NCI-H1105 (cell line): ENCODE results near the gene ACTR1B.
"Not testable (repeated sequence)": the region's sequence is repeated elsewhere in the genome, so short reads cannot be mapped to it uniquely, and the experiment has no call there.

Experiments
- DNase-seq: peaks from one replicate; lab custom pipeline; 2025; lab: John Stamatoyannopoulos, UW

Gene ACTR1B

DNA sequence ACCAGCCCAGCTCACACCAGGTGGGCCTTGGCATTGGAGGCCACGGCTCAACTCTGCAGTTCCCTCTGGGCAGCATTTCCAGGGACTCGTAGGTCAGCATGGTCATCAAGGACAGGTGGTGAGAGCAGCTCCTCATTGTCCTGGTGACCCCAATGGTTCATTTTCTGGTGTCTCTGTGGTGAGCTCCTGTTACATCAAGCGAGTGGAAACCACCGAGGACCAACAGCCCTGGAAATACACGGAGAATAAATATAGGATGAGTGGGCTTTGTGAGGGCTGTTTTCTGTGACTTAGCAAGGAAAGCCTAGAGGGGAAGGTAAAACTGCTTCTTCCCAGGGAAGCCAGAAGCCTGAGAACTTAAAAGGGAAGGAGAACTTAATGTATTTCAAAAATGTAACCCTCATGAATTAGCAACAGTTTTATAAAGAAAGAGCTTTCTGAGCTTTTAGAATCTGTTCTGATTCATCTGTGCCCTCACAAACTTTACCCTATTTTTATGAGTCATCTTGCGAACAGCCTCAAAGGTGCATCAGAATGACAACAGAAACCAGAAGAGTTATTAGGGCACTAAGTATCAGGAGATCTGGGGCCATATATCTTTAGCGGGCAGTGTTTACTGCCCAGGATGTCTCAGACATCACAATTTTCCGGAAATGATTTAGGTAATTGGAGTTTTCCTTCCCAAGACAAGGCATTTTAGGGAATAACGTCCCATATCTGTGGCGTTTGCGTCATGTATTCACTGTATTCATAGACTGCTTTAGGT lies 24.4 kb upstream of the ACTR1B start:
- DNase-seq, result no peak

DNA sequence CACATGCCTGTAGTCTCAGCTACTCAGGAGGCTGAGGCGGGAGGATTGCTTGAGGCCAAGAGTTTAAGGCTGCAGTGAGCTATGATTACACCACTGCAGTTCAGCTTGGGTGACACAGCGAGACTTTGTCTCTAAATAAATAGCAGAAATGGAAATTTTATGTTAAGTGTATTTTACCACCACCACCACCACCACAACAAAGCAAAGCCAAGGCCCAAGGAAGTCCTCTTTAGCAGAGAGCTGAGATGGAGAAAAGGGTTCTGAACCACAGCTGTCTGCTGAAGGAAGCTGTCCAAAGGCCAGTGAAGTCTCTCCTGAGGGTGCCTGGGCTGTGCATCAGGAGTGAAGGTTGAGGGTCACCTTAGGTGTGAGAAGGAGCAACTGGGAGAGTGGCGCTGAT lies 23.4 kb upstream of the ACTR1B start:
- DNase-seq, result not testable (repeated sequence)

DNA sequence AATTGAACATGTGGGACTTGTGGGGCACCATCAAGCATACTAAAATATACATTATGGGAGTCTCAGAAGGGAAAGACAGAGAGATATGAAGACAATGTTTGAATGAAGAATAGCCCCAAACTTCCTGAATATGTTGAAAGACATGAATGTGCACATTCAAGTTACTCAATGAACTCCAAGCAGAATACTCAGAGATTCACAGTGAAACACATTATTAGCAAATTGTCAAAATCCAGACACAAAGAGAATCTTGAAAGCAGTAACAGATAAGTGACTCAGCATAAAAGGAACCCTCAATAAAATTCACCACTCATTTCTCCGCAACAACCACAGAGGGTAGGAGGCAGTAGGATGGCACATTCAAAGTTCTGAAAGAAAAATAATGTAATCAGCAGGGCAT lies 14.5 kb upstream of the ACTR1B start:
- no peak for DNase-seq

DNA sequence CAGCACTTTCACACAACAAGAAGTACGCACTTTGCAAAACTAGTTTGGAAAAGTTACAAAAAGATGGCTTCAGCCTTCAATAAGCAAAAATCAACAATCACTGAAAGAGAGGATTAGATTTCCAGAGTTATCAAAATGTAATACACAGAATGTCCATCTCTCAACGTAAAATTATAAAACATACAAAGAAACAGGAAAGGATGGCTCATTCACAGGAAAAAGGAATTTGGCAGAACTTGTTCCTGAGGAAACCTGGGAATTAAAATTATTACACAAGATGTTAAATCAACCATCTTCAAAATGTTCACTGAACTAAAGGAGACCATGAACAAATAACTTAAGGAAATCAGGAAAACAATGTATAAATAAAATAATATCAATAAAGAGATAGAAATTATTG lies 13.6 kb upstream of the ACTR1B start:
- DNase-seq, result no peak

DNA sequence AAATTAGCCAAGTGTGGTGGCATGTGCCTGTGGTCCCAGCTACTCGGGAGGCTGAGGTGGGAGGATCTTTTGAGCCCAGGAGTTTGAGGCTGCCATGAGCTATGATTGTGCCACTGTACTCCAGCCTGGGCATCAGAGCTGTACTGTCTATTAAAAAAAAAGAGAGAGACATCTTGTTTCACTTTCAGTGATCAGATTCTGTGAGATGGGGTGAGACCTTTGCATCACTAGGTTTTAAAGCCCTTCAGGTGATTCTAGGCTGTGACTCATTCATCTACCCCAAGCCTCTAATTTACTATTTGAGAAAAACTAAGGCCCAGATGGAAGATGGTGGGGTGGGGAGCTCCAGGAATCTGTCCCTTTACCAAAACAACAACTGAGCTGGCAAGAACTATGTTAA lies 12.8 kb upstream of the ACTR1B start:
- no peak for DNase-seq

DNA sequence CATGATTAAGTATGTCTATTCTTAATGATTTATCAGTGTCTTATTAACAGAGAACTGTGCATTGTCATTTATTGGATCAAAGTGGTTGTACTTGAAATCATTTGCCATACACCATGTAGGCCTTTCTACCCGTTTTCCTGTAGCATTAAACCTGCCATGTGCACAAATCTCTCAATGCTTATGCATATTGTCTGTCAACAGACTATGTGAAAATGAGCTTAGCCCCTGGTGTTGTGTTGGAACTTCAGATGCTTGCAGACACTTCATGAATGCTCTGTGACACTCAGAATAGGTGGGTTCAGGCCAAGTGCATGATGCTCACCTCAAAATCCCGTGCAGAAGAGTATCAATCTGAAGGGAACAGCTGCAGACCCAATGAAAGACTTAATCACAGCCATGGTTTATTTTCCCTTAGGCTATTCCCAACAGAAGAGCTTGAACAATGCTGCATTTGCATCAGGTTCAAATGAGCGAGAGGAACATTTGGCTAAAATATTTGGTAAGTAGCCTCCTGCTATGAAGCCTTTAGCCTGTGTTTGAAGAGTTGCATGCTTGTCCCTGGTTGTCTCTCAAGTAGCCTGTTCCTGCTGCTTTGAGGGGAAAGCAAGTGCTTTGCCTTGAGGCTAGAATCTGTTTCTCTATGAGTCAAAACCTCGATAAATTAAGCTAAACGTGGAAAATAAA lies 11.7 kb upstream of the ACTR1B start:
- DNase-seq, result no peak

DNA sequence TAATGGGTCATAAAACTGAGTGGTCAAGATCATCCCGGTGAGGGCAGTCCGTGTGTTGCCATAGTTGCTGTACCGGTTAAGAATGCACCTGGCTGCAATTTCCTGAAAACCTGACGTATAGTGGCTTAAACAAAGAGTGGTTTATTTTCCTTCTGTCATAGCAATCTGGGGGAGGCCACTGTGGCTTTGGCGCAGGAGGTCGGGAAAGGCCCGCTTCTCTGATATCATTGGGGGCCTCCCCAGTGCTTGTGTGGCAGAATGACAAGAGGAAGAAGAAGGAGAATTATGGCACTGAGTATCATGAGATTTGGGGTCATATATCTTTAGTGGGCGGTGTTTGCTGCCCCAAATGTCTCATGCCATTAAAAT lies 10.1 kb upstream of the ACTR1B start:
- no peak for DNase-seq

DNA sequence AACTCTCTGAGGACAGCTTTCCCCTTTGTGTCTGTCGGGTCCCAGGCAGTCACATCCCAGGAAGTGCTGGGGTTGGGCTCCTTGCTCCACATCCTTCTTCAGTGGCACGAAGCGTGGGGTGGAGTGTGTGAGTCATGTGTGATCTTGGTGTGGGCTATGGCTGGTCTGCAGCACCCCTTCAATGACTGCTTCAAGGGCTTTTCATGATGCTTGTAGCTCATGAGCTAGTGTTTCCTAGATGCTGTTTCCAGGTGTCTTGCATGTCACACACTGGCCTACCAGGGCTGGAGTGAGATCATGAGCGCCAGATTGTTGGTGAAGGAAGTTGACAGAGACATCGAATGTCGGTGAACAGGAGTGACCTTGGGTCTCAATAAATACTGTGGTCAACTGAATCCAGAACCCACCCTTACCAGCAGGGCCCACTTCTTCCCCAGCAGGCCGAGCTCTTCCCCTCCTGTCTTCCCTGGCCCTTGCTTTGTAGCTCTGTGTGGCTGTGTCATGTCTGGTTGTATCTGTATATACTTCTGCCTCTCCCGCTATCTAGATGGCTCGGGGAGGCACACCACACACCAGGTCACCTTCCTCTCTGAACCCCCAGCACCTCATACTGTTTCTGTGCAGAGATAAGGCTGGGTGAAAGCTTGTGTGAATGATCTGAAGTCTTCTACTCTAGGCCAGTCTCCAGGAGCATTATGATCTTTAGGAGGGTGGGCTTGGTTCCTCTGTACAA lies 9.5 kb upstream of the ACTR1B start:
- no peak for DNase-seq

DNA sequence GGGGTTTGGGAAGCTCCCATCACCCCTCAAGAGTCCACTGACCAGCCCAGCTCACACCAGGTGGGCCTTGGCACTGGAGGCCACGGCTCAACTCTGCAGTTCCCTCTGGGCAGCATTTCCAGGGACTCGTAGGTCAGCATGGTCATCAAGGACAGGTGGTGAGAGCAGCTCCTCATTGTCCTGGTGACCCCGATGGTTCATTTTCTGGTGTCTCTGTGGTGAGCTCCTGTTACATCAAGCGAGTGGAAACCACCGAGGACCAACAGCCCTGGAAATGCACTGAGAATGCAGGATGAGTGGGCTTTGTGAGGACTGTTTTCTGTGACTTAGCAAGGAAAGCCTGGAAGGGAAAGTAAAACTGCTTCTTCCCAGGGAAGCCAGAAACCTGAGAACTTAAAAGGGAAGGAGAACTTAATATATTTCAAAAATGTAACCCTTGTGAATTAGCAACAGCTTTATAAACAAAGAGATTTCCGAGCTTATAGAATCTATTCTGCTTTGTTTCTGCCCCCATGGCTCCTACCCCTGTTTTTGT lies 8.8 kb upstream of the ACTR1B start:
- not testable (repeated sequence) for DNase-seq

DNA sequence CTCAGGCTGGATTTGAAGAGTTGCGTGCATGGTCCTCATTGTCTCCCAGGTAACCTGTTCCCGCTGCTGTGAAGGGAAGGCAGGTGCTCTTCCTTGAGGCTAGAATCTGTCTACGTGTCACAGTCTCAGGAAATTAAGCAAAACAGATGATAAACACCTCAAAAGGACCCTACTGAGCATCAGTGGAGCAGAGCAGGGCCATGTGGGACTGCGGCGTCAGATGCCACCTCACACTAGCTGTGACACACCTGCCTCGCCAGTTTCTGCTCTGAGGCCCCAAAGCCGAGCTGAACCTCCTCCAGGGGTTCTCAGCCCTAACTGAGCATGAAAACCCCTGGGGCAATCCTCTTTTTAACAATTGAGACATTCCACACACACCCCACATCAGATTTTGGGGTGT lies 7.7 kb upstream of the ACTR1B start:
- no peak for DNase-seq

DNA sequence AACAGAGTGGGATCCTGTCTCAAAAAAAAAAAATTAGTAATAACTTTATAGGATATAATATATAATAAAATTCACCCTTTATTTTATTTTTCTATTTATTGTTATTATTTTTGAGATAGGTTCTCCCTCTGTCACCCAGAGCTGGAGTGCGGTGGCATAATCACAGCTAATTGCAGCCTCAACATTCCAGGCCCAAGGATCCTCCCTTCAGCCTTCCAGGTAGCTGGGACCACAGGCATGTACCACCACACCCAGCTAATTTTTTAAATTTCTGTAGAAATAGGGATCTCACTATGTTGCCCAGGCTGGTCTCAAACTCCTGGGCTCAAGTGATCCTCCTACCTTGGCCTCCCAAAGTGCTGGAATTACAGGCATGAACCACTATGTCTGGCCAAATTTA lies 6.6 kb upstream of the ACTR1B start:
- DNase-seq, result no peak

DNA sequence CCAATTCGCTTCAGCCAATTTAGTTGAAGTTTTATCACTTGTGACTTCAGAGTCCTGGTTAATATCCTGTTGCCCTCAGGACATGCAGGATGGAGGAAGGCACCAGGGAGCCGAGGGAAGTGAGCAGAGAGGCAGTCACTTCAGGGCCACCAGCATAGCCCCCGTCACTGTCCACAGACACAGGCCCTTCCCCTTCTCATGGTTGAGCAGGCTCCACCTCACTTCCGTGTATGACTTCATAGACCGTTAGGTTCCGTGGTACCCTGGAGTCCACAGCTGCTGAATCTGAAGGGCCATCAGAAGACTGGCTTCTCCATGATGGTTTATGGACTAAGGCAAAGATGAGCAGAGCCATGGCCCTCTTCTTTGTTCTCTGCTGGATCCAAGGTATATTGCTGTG lies 5.6 kb upstream of the ACTR1B start, which contains the start of gene C2orf92:
TSS of gene C2orf92 (plus strand) at position 266 of the 400 bp plus-strand sequence. CDS start at position 342, 76 bp downstream.
- no peak for DNase-seq

DNA sequence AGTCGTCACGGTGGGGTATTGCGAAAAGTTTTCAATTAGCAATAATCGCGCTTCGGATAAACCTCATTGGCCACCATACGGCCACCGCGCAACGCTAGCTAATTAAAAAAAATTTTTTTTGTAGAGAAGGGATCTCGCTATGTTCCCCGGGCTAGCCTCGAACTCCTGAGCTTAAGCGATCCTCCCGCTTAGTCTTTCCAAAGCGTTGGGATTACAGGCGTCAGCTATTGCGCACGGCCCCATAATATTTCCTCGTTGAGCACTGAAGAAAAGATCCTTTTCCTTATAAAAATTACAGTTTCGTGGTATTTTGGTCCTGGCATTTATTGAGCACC lies 759 bp upstream of the ACTR1B start:
- DNase-seq, result peak; percentile 43

DNA sequence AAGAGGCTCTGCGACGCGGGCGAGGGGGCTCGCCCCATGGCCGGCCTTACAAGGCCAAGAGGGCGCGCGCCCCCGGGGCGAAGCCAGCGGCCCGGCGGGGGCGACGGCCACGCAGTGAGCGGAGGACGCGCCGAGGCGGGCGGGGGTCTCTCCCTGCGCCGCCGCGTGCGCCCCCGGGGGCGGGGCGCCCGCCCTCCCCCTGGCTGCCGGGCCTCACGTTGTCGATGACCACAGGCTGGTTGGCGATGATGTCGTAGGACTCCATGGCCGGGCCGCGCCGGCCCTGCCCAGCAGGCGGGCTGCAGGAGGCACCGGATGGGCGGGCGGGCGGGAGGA lies 250 bp downstream of the ACTR1B start:
- no peak for DNase-seq

DNA sequence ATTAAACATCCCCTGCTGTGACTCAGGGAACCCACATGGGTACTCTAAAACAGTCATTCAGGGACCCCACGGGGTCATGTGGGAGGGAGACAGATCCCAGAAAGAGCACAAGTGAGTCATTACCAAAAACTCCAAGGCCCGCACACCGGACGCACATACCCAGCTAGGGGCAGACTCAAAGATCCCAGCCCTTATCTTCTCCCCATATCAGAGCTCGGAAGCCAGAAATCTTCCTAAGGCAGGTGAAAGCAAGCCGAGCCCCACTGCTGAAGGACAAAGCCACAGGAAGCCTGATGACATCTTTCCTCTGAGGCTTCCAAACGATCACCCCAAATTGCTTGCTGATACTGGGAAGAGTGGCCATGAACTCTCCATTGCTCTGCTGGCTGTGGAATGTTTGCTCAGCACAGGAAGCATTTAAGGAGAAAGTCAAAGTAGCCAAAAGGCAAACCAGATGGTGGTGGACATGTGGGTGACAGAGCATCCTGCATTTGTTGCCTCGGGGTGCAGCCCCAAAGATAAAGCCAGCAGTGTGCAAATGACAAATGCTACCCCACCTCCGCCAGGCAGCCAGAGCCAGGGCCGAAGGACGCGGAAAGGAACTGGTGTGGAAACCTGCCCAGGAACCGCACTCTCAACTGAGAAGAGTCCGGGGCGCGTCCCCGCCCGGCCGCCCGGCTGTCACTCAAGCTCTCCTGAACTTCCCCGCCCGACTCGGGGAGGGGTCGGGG lies 784 bp downstream of the ACTR1B start:
- peak; percentile 45 for DNase-seq

DNA sequence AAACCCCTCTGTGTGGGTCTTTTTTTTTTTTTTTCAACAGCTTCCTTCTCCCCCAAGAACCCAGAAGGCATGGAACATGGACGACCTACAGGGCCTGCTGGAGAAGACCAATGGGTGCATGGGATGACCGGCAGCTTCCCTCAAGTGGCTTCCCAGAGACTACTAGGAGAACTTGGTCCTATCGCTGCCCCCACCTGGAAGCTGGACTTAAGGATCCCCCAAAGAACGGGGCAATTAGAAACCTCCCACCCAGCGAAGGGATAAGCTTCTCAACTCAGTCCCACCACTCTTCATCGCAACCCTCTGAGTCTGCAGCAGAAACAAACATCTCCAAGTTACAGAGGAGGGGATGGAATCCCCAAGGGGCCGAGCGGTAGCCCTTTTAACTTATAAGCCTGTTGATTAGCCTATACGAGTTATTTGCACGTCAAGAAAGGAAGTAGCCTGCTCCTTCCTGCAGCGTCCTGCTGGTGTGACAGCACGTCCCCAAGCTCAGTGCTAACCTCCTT lies 1.4 kb downstream of the ACTR1B start:
- no peak for DNase-seq

DNA sequence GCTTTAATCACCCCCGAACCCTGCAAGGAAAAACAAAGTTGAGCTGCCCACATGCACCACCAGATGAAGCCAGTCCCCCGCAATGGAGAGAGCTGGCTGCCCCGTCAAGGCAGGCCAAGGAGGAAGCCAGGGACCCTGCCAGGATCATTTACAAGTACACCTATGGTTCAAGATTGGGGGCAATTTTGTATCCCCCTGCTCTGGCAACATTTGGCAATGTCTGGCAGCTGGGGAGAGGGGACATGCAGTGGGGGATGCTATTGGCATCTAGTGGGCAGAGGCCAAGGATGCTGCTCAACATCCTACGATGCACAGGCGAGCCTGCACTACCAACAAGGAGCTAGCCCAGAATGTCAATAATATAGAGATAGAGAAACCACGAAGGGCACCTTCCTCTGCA lies 1.9 kb downstream of the ACTR1B start:
- DNase-seq, result no peak

DNA sequence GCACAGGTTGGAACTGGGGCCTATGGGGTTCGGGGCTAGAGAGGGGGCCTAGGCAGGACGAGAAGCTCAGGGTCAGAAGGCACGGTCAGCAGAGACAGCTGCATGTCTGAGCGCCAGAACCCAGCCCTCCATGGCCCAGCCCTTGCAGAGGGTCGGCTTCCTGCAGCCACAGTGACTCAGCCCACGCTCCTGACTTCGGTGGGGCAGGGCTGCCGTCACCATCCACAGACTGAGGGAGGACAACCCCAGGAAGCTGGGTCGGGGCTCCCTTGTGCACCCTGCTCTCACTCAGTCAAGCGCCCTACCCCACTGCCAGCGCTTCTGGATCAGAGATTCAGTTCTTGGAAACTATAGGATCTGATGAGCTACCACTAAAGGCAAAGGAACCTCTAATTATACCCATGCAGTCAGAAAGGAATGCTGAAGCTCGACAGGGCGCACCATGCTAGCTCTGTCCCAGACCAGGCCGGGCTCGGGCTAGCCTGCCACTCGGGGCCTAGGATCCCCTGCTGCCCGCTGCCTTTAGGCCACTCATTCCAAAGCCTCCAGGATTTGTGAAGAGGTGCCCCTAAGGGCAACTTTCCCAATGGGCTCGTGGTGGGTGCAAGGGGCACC lies 3.0 kb downstream of the ACTR1B start:
- no peak for DNase-seq

DNA sequence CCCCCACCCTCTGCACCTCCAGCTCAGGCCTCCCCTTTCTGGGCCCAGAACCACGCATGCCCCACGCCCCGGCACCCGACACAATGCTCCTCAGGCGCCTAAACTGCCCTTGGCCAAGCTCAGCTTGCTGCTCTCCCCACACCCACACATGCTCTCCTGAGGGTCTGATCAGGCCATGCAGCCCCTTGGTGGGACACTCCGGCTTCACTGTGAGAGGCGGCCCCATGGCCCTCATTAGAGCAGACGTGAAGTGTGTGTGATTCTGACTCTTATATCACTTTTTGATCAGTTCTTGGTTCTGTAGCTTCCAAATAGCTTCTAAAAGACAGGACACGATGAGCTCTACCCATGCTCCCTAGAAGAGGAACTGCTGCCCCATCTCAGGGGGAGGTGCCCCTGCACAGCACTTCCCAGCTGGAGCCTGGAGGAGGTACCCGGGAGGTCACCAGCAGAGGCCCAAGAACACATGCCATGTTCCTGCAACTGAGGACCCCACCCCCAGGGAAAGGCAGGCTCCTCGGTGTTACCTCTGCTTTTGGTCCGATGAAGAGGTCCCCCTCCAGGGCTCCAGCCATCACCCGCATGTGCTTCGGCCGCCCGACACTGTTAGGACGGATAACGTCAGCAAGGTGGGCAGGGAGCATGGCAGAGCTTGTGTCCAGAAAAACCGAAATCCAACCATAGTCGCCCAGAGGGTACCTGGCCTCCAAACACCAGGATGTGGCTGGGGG lies 3.6 kb downstream of the ACTR1B start:
- DNase-seq, result no peak

DNA sequence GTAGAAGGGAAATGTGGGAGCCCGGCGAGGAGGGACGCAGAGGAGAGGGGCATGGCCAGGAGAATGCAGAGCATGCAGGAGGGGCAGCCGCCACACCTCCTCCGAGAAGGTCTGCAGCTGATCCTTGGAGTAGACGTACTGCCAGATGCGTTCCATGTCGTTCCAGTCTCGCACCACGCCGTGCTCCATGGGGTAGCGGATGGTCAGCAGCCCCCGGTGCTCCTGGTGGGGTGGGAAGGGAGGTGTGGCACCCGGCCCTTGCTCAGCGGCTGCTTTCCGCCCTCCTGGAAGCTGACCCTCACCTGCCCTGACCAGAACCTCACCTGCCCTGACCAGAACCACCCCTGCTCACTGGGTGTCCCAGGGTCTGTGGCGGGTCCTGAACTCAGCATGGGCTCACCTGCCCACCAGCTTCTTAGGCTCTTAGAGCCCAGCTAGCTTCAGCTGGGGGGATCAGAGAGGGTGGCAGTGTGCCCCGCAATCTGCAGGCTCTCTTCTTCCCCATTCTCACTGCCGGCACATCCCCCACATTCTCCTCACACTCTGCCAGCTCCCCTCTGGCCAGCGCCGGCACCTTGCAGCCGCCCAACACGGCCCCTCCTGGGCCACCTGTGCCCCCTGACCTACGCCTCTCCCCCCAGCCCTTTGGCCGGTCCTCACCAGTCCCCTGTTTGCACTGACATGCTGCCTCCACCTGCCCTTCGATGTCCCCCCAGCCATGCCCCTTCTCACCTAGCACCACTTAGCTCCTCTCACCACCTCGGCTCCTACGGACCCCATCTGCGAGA lies 4.4 kb downstream of the ACTR1B start:
- no peak for DNase-seq
